HG02938 (cell line): Measurements from ENCODE around the gene EP400.
A peak's percentile ranks its signal among the peaks of the same experiment; 100 is the strongest.

Experiments
- ATAC-seq: cut with Tn5 transposase; IDR thresholded peaks from one replicate; pipeline ENCODE4 v1.9.1; 2021; ENCODE audit warnings: mild to moderate bottlenecking, moderate library complexity; ENCODE audit not compliant: unreplicated experiment

Gene EP400

DNA sequence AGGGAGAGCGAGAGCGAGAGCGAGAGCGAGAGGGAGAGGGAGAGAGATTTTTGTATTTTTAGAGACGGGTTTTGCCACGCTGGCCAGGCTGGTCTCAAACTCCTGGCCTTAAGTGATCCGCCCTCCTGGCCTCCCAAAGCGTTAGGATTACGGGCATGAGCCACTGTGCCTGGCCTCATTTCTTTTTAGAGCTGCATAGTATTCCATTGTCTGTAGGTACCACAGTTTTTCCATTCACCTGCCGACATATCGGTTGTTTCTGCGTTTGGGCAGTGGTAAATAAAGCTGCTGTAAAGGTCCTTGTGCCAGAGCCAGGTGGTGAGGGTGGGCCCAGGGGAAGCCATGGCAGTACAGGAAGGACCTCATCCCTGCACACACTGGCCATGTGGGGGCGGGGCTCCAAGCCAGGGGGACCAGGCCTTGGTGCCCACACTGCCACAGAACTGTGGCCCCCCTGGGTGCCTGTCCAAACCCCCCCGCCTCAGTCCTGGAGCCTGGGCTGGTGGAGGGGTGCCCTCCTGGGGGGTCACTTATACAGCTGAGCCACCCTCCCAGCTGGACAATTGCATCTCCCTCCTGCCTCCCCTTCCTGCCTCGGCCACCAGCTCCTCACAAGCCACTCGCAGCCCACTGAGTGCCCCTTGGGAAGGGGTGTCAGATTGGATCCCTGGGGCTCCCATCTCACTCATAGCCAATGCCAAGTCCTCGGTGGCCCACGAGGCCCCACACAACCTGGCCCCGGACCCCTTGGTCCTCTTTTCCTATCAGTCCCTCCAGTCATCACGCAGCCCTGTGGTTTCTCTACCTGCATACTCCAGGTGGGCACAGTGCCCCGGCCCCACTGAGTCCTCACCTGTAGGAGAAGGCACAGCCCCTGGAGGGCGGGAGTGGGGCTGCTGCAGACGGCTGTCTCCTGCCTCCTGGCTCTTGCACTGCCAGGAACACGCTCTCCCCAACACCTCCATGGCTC, 22.3 kb upstream of the EP400 start:
- ATAC-seq, result no peak

DNA sequence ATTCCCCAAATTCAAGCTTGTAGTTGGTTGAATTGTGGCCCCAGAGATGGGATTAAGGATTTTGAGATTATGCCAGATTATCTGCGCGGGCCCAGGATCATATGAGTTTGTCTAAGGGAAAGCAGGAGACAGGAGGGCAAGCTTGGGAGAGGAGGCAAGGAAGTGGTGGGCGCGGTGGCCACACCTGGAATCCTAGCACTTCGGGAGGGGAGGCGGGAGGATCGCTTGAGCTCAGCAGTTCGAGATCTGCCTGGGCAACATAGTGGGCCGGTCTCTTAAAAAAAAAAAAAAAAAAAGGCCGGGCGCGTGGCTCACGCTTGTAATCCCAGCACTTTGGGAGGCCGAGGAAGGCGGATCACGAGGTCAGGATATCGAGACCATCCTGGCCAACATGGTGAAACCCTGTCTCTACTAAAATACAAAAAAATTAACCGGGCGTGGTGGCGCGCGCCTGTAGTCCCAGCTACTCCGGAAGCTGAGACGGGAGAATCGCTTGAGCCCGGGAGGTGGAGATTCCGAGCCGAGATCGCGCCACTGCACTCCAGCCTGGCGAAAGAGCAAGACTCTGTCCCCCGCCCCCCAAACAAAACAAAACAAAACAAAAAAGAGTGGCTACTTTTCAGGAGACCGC, 21.5 kb upstream of the EP400 start:
- ATAC-seq, result no peak

DNA sequence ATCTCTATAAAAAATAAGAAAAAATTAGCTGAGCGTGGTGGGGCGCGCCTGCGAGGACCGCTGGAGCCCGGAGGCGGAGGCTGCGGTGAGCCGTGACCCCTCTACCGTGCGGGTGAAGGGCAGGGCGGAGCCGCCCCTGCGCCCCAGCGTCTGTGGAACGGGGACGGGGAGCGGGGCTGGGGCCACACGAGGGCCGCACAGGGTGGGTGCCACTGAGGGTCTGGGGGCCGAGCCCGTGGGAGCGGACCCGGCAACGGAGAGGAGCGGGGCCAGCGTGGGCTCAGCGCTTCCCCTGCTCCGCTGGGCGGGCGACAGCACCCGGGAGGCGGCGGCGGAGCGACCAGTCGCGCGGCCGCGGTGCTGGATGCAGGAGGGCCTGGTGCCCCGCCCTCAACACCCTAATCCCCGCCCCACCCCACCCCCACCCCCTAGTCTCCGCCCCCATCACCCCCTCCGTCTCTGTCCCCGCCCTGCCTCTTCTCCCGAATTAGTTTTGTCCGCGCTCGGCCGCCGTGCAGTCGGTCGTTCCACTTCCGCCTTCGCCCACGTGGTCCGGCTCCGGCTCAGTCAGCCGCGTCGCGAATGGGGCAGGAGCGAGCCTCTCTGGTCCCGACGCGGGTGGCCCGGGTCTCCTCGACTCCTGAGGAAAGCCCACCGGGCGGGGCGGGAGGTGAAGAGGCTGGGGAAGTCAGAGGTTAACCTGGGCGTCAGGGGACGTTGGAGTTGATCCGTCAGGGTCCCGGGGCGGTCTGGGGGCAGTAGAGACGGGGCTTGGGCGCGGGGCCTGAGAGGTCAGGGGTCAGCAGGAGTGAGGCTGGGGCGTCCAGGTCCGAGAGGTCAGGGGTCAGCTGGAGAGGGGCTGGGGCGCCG, 20.8 kb upstream of the EP400 start, which contains the start of gene PUS1:
TSS of gene PUS1 (plus strand) at position 566 of the 870 bp plus-strand sequence. CDS start 447 bp downstream, outside the sequence.
- ATAC-seq, result peak; percentile 57

DNA sequence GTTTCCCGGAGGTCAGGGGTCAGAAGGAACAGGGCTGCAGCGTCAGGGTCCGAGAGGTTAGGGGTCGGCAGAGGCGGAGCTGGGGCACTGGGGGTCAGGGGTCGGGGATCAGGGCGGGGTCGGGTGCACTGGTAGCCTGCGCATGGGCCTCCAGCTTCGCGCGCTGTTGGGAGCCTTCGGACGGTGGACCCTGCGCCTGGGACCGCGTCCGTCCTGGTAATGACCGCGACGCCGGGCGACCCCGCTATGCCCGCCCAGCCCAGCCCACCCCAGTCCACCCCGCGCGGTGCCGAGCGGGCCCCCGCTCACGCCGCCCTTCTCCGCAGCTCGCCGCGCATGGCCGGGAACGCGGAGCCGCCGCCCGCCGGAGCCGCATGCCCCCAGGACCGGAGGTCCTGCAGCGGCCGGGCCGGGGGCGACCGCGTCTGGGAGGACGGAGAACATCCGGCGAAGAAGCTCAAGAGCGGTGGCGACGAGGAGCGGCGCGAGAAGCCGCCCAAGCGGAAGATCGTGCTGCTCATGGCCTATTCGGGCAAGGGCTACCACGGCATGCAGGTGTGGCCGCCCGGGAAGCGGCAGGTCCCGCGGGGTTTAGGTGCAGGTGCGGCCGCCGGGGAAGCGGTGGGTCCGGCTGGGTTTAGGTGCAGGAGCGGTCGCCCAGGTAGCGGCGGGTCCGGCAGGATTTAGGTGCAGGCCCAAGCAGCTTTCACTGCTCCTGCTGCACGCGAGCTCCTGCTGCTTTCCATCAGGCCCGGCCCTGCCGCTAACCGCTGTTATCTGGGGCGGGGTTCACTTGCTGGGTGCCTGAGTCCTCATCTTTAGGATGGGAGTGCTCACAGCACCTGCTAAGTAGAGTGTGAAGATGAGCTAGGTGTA, 19.9 kb upstream of the EP400 start:
- ATAC-seq, result peak; percentile 24

DNA sequence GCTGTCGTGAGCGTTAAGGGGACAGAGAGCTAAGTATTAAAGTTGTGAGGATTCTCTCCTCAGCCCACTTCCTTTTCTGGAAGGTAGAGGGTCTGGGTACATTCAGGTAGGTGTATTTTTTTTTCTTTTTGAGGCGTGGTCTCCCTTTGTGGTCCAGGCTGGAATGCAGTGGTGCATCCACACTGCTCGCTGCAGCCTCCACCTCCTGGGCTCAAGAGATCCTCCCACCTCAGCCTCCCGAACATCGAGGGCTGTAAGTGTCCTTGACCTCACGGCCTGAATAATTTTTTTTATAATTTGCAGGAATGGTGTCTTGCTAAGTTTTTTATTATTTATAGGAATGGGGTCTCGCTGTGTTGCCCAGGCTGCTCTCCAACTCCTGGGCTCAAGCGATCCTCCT, 19.2 kb upstream of the EP400 start:
- ATAC-seq, result no peak

DNA sequence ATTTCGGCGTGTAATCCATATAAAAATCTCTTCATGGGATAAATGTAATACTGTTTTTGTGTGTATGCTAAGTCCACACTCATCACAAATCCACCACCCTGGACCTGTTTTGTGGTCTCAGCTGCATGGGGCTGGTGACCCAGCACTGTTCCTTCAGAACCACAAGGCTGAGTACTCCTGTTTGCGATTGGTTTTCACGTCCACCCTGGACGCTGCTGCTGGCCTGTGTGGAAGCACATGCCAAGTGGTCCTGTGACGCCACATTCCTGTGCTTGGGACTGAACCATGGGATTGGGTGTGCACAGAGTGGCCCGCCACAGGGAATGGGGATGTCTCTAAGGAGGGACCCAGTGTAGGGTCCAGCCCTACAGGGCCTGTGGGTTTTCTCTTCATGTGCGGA, 16.4 kb upstream of the EP400 start:
- ATAC-seq, result no peak

DNA sequence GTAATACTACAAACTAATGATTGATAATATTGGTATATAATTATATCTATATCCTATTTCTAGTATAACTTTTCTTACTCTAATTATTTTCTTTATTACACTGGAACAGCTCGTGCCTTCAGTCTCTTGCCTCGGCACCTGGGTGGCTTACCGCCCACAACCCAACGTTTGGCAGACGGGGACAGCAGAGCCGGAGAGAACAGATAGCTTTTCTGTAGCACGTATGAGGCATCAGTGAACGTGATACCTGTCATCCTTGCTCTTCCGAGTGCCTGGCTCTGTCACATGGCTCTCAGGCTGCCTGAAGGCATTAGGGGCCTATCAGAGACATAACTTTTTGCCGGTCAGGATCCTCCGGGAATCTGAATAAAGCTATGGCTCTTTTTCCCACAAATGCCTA, 15.2 kb upstream of the EP400 start:
- ATAC-seq, result no peak

DNA sequence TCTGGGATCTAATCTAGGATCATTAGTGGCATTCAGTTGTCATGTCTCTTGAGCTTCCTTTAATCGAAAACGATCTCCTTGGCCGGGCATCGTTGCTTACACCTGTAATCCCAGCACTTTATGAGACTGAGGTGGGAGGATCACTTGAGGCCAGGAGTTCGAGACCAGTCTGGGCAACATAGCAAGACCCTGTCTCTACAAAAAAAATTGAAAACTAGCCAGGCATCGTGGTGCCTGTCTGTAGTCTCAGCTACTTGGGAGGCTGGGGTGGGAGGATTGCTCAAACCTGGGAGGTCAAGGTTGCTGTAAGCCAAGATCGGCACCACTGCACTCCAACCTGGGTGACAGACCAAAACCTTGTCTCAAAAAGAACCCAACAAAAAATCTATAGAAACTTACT, 11.7 kb upstream of the EP400 start:
- ATAC-seq, result no peak

DNA sequence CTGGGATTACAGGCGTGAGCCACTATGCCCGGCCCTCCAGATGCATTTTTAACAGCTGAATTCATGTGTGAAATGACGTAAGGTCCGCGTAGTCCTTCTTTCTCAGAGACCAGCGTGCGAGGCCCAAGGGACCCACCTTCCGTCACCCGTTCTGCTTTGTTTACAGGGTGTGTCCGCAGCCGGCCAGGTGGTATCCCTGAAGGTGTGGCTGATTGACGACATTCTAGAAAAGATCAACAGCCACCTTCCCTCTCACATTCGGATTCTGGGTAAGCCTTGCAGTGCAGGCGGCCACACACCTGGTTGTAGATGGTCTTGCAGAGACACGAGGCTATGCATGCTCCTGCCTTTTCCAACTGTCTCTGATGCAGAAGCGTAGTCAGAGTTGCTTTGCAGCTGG, 10.7 kb upstream of the EP400 start:
- no peak for ATAC-seq

DNA sequence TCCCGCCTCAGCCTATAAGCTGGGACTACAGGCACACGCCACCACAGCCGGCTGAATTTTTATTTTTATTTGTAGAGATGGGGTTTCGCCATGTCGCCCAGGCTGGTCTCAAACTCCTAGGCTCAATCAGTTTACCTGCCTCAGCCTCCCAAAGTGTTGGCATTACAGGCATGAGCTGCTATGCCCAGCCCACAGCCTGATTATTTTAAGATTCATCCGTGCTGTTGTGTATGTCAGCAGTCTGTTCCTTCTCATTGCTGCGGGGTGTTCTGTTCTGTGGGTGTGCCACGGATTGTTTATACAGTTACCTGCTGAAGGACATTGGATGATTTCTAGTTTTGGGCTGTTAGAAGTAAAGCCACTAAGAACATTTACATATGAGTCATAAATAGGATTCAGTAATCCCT, 9.6 kb upstream of the EP400 start:
- no peak for ATAC-seq

DNA sequence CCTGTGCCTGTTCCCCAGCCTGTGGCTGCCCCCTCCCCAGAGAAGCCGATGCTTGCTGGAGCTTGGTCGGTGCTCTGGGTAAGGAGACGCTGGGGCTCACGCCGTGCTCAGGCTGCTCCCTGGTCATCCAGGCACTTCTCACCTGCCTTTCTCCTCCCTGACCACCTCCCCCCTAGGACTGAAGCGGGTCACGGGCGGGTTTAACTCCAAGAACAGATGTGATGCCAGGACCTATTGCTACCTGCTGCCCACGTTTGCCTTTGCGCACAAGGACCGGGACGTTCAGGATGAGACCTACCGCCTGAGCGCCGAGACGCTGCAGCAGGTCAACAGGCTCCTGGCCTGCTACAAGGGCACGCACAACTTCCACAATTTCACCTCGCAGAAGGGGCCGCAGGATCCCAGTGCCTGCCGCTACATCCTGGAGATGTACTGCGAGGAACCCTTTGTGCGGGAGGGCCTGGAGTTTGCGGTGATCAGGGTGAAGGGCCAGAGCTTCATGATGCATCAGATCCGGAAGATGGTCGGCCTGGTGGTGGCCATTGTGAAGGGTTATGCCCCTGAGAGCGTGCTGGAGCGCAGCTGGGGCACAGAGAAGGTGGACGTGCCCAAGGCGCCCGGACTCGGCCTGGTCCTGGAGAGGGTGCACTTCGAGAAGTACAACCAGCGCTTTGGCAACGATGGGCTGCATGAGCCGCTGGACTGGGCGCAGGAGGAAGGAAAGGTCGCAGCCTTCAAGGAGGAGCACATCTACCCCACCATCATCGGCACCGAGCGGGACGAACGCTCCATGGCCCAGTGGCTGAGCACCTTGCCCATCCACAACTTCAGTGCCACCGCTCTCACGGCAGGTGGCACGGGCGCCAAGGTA, 8.4 kb upstream of the EP400 start:
- ATAC-seq, result no peak

DNA sequence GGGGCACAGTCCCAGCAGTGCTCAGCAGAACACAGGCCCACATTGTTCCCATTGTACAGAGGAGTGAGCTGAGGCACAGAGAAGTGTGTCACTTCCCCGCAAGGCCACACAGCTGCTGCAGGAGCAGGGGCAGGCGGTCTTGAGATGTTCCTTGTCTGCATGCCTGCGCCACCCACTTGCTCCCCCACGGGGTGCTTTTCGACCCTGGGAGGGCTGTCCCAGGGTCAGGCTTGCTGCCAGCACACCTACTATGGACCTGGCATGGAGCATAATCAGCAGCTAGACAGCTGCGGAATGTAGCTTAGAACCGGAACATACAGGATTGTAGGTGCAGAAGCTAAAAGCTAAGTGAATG, 7.8 kb upstream of the EP400 start:
- no peak for ATAC-seq

DNA sequence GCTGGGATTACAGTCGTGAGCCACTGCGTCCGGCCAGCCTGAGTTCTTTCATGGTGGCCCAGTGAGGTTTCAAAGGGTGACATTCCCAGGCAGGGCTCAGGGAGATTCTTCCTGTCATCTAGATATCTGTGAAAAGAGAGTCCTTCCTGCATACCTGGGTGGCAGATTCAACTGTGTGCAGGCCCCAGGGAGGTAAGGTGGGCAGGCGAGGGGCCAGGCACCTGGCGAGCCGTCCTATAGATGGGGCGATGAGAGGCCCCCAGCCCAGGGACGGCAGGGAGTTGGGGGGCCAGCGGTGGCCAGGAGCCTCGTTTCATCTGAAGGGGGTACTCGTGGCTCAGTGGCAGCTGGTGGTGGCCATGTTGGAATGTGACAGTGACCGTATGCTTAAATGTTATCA, 7.1 kb upstream of the EP400 start:
- no peak for ATAC-seq

DNA sequence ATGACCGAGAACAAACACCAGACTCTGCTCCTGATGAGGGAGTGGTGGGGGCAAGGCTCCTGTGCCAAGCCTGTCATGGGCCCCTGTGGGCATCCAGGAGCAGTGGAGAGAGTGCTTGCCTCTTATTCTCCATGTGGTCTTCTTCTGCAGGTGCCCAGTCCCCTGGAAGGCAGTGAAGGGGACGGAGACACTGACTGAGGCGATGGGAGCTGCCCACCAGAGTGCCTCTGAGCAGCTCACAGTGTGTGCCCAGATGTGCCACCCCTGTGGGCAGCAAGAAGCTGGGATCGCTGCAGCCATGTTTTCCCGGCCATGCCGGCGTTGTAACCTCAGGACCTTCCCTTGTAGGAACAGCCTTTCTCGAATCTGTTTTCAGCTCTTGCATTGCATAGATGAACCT, 6.4 kb upstream of the EP400 start:
- ATAC-seq, result no peak

DNA sequence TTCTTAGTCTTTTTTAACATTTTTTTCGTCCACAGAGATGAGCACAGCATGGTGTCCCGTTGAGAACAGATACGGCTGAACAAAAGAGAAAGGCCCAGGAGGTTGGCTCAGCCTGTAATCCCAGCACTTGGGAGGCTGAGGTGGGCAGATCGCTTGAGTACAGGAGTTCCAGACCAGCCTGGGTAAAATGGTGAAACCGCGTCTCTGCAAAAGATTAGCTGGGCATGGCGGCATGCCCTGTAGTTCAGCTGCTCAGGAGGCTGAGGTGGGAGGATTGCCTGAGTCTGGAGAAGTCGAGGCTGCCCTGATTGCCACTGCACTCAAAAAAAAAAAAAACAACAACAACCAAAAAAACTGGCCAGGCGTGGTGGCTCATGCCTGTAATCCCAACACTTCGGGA, 5.9 kb upstream of the EP400 start:
- ATAC-seq, result no peak

DNA sequence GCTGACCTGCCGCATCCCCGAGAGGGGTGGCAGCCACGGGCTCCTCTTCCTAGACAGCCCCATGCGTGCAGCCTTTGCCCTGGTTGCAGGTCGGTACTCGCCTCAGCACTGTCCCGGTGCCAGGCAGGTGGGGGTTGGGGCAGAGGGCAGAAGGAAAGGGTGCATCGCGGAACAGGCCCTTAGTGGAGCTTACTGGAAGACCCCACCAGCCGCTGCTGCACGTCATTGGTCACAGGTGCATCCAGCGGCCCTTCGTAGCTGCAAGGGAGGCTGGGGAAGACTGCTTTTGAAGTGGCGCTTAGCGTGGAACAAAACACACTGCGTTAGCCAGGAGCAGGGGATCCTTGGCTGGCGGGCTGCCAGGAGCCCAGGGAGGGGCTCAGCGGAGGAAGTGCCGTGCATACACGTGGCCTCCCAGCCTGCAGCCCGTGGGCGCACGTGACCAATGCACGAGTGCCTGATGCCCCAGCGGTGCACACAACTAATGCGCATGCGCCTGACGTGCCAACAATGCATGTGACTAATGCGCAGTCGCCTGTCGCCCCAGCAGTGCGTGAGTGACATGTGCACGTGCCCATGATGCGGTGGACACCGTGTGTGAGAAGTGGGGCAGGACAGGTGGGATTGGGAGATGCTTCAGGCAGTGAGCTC, 5.0 kb upstream of the EP400 start:
- ATAC-seq, result no peak

DNA sequence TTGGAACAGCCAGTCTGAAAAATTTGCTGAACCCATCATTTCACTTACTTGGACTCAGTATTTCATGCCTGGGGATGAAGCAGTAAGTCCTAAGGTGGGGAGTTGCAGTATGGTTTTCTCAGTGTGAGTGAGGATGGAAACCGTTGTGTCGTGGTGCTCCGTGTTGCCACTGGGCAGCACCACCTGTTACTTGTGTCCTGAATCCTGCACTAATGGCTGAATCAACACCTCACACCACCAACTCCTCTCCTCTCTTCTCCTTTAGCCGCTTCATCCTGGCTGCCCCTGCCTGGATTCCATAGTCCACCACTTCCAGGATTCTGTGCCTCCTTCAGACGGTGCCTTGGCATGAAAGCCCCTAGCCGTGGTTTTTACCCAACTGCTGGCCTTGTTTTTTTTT, 3.0 kb upstream of the EP400 start:
- no peak for ATAC-seq

DNA sequence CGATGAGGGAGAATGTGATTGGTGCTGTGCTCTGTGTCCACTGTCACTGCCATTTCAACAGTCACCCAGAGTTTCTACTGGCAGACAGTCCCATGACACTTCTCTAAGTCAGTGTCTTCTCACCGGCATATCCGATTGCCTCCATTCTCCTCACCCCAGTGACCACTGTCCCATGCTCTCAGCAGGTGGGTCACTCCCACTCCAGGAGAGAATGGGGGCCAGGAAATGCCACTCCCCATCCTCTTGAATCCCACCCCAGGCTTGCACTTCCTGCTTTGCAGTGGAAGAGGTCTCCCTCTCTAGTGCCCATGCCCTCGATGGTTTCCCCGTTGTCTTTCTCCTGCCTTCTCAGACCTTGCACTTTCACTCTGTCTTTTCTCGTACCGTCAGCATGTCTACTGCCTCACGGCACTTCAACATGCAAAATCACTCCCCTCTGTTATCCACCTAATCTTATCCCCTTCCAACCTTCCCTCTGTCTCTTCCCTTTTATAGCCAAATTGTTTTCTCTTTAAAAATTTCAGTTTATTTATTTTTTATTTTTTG, 2.2 kb upstream of the EP400 start:
- no peak for ATAC-seq
